ENCODE data around the gene CLEC10A.

Gene CLEC10A

DNA sequence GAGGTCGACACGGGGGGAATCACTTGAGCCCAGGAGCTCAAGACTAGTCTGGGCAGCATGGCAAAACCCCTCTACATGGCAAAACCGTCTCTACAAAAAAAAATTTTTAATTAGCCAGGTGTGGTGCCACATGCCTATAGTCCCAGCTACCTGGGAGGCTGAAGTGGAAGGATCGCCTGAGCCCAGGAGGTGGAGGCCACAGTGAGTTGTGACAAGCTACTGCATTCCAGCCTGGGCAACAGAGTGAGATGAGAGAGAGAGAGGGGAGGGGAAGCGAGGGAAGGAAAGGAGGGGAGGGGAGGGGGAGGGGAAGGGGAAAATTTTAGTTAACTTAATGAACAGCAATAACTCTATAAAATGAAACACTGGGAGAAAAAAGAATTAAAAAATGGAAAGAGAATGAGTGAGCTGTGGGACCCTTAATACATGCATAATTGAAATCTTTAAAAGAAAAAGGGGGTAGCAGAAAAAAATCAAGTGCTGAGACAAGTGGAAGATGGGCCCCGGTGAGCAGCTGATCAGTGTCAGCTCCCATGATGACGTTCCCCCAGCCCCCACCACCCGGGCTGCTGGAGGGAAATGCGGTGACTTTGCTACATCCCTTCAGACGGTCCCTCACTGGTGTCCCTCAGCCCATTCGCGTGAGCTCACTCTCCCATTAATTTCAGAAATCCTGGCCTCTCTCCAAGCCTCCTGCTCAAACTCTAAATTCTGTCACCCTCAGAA is 31.9 kb upstream of the CLEC10A start:
- no peak overlapping the region for H3K4me3 ChIP-seq (ENCODE audit: low read depth, low read length)
- TF ChIP-seq, protein P1, sequence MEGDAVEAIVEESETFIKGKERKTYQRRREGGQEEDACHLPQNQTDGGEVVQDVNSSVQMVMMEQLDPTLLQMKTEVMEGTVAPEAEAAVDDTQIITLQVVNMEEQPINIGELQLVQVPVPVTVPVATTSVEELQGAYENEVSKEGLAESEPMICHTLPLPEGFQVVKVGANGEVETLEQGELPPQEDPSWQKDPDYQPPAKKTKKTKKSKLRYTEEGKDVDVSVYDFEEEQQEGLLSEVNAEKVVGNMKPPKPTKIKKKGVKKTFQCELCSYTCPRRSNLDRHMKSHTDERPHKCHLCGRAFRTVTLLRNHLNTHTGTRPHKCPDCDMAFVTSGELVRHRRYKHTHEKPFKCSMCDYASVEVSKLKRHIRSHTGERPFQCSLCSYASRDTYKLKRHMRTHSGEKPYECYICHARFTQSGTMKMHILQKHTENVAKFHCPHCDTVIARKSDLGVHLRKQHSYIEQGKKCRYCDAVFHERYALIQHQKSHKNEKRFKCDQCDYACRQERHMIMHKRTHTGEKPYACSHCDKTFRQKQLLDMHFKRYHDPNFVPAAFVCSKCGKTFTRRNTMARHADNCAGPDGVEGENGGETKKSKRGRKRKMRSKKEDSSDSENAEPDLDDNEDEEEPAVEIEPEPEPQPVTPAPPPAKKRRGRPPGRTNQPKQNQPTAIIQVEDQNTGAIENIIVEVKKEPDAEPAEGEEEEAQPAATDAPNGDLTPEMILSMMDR (IDR thresholded peaks at IDR 0.05; ENCODE audit: low read depth, low read length) = no peak

DNA sequence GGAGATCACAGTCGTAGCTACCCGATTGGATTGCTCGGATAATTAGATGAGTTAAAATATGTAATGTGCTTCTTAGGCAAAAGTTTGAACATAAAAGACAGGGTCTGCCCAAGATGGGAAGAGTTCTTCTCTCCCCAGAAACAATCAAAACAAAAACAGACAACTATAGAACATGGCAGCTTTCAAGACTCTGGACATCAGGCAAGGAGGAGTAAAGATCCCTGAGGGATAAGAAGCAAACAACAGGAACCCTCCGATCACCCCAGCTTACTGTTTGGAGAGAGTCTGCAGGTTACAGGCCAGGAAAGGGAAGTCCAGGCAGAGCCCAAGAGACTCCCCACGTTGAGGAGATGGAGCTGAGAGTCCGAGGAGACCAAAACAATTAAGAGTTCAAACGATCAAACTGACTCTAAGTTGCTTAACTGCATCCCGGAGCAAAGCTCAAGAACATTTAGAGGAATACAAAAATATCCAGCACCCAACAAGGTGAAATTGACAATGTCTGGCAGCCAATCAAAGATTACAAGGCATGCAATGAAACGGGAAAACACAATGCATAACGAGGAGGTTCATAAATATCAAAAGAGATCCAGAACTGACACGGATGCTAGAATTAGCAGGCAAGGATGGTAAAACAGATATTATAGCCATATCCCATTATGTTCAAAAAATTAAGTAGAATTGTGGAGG is 30.7 kb upstream of the CLEC10A start:
- no peak overlapping the region for H3K4me3 ChIP-seq (ENCODE audit: low read depth, low read length)
- TF ChIP-seq, protein P1 (IDR thresholded peaks at IDR 0.05; ENCODE audit: low read depth, low read length) = no peak

DNA sequence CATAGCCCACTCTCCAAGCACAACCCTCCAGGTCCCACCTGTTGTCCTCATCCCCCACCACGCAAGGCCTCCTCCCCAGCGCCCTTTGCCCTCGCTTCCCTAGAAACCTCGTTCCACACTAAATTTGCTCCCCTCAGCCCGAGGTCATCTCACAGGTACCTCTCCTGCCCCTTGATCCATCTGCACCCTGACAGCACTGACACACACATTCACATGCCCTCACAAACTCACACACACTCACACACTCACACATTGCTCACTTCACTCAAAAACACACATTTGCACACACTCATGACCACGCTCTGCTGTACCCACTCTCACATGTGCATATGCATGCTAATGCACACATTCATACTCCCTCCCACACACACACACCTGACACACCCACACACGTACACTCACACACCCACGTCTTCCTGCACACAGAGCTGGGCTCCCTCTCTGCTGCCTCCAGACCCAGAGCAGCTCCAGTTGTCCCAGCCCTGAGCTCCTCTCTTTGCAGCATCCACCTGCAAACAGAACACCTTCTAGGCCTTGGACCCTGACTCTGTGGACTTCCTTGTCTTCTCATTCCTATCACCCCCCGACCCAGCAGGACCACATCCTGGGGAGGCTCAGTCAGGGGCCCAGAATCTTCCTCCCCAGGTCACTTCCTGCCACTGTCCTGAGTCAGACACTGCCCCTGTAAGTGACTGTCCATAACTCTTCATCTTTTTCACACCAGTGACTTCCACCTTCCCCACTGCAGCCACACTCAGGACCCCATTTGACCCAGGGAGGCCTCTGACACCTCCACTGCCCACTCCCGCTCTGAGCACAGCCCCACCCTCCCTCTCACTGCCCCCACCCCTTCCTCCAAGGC is 29.6 kb upstream of the CLEC10A start:
- no peak overlapping the region for H3K4me3 ChIP-seq (ENCODE audit: low read depth, low read length)
- TF ChIP-seq, protein P1 (IDR thresholded peaks at IDR 0.05; ENCODE audit: low read depth, low read length) = no peak

DNA sequence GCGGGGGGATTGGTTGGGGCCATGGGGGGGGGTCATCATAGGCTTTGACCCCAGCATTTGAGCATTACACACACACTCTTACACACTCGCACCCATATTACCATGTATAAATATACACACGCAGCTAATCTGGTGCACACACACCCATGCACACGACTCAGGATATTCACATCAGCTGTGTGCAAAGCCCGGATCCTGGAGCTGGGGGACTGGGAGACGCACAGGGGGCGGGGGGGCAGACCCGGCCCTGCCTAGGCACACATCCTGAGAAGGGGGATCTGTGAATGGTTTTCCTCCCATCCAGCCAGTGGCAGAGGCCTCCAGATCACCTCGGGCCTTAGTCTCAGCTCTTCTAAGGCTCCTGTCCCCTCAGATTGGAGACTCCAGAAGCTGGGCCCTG is 28.9 kb upstream of the CLEC10A start:
- TF ChIP-seq, protein P1 (IDR thresholded peaks at IDR 0.05; ENCODE audit: low read depth, low read length) = no peak

DNA sequence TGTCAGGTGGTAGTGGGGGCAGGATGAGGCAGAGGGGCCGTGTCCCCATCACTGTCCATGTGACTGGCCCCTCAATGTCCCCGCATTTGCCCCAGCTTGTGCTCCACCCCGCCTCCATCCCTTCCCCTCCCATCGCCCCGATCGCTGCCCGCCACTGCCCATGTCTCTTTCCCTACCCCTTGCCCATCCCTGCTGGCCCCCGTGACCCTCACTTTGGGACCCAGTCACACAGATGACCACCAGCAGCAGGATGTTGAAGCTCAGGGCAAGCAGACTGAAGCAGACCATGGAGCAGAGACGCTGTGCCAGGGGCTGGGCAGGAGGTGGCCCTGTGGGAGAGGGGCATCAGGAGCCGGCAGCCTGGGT is 28.5 kb upstream of the CLEC10A start:
- H3K4me3 ChIP-seq (ENCODE audit: low read depth, low read length) = no peak overlapping the region
- TF ChIP-seq, protein P1 (IDR thresholded peaks at IDR 0.05; ENCODE audit: low read depth, low read length) = no peak

More for the DNA sequence above, 28.9 kb upstream of the CLEC10A start:
- no peak overlapping the region for H3K4me3 ChIP-seq (ENCODE audit: low read depth, low read length)

DNA sequence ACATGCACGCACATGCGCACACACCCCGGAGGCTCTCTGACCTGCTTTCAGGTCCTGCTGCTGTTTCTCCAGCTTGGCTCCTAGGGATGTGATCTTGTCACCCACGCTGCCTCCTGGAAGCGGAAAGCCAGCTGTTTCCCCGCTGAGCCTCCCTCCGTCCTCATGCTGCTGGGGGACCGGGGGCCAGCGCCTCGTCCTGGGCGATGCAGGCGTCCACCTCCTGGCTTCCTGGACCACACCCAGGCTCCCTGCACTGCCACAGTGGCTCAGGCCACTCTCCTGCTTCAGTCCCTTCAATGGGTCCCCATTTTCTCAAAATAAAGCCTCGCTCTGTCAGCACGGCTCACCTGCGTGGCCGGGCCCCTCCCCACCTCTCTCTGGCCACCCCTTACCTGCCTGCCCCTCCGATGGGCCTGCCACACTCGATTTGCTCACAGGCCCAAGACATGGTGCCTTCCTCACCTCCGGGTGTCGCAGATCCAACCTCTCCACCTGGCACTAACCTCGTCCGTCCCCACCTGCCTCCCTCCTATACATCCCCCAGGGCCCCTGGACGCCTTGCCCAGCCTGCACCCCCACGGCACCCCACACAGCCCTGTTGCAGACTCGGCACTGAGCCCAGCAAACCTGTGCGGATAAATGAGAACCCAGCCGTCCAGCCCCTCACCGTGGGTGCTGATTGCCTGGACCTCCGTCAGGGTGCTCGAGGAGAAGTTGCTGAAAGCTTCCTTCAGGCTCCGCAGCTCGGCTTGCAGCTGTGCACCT is 27.9 kb upstream of the CLEC10A start:
- TF ChIP-seq, protein P1 (IDR thresholded peaks at IDR 0.05; ENCODE audit: low read depth, low read length) = no peak
- no peak overlapping the region for H3K4me3 ChIP-seq (ENCODE audit: low read depth, low read length)

All from WI38 (cell line).